GM21390 (cell line): ENCODE results near the gene PSMD9.
A peak's percentile ranks its signal among the peaks of the same experiment; 100 is the strongest.
"Not testable (repeated sequence)": the region's sequence is repeated elsewhere in the genome, so short reads cannot be mapped to it uniquely, and the experiment has no call there.

ENCODE experiments used
- ATAC-seq: cut with Tn5 transposase; IDR thresholded peaks from one replicate; pipeline ENCODE4 v1.9.1; 2021; ENCODE audit not compliant: unreplicated experiment

Gene PSMD9

GRCh38 chr12:121888478-121889273 lies at the start of gene PSMD9:
PSMD9 (plus strand) TSS chr12:121888790; CDS start chr12:121888857, 67 bp downstream.
- peak; percentile 88 for ATAC-seq

- peak; percentile 95 for ATAC-seq
These were observed 49.2 kb upstream of the PSMD9 start for GRCh38 chr12:121839106-121839992.

- ATAC-seq, result no peak
These were observed 48.4 kb upstream of the PSMD9 start for GRCh38 chr12:121839993-121840761.

- ATAC-seq, result no peak
These were observed 45.2 kb upstream of the PSMD9 start for GRCh38 chr12:121843236-121843982.

GRCh38 chr12:121845701-121846100 lies 42.9 kb upstream of the PSMD9 start:
- no peak for ATAC-seq

- ATAC-seq, result no peak
These were observed 39.4 kb upstream of the PSMD9 start for GRCh38 chr12:121849211-121849610.

- ATAC-seq, result no peak
These were observed 38.9 kb upstream of the PSMD9 start for GRCh38 chr12:121849665-121850064.

GRCh38 chr12:121852392-121852791 lies 36.2 kb upstream of the PSMD9 start:
- not testable (repeated sequence) for ATAC-seq

GRCh38 chr12:121857322-121858246 lies 31.0 kb upstream of the PSMD9 start:
- no peak for ATAC-seq

- no peak for ATAC-seq
These were observed 30.3 kb upstream of the PSMD9 start for GRCh38 chr12:121858318-121858661.

- ATAC-seq, result no peak
These were observed 29.7 kb upstream of the PSMD9 start, which contains the start of gene HPD for GRCh38 chr12:121858662-121859572. HPD (minus strand) TSS chr12:121858859; CDS start chr12:121858823, 36 bp downstream.

GRCh38 chr12:121860257-121860656 lies 28.3 kb upstream of the PSMD9 start:
- no peak for ATAC-seq

GRCh38 chr12:121860699-121861098 lies 27.9 kb upstream of the PSMD9 start:
- not testable (repeated sequence) for ATAC-seq

- no peak for ATAC-seq
These were observed 26.8 kb upstream of the PSMD9 start for GRCh38 chr12:121861636-121862254.

- ATAC-seq, result no peak
These were observed 22.3 kb upstream of the PSMD9 start for GRCh38 chr12:121866331-121866730.

GRCh38 chr12:121869229-121869628 lies 19.4 kb upstream of the PSMD9 start:
- ATAC-seq, result not testable (repeated sequence)

- ATAC-seq, result no peak
These were observed 17.1 kb upstream of the PSMD9 start for GRCh38 chr12:121871467-121871866.
